Measurements from ENCODE around the gene LCMT1.
"Not testable (repeated sequence)": the region's sequence is repeated elsewhere in the genome, so short reads cannot be mapped to it uniquely, and the experiment has no call there.

LCMT1 gene

GRCh38 chr16:25124503-25124902 lies 13.0 kb downstream of the LCMT1 start:
- no peak overlapping the region for H3K4me3 ChIP-seq (ENCODE audit: low read depth in 1 of 2, low read length in 2 of 2)
- H3K36me3 ChIP-seq (ENCODE audit: control insufficient read depth in 1 of 2, insufficient read depth in 2 of 2, low read length in 2 of 2) = peaks cover 2 to 3% of the 10 kb centered on the region in 2 donors
- H3K9me3 ChIP-seq (ENCODE audit: control insufficient read depth in 1 of 2, low read length in 2 of 2) = no peaks in the 10 kb centered on the region
- no peak overlapping the region for H3K27ac ChIP-seq (ENCODE audit: low read length)
- H3K4me1 ChIP-seq (ENCODE audit: control insufficient read depth in 1 of 2, insufficient read depth in 2 of 2, low read length in 2 of 2) = no peaks in the 10 kb centered on the region
- no peaks in the 10 kb centered on the region for H3K27me3 ChIP-seq (ENCODE audit: low read depth, low read length)

GRCh38 chr16:25126086-25126666 lies 14.6 kb downstream of the LCMT1 start:
- H3K27me3 ChIP-seq (ENCODE audit: low read depth, low read length); H3K9me3 ChIP-seq (ENCODE audit: control insufficient read depth in 1 of 2, low read length in 2 of 2); H3K4me1 ChIP-seq (ENCODE audit: control insufficient read depth in 1 of 2, insufficient read depth in 2 of 2, low read length in 2 of 2); H3K4me3 ChIP-seq (ENCODE audit: low read depth in 1 of 2, low read length in 2 of 2); H3K36me3 ChIP-seq (ENCODE audit: control insufficient read depth in 1 of 2, insufficient read depth in 2 of 2, low read length in 2 of 2); H3K27ac ChIP-seq (ENCODE audit: low read length): not testable (repeated sequence)

DNA sequence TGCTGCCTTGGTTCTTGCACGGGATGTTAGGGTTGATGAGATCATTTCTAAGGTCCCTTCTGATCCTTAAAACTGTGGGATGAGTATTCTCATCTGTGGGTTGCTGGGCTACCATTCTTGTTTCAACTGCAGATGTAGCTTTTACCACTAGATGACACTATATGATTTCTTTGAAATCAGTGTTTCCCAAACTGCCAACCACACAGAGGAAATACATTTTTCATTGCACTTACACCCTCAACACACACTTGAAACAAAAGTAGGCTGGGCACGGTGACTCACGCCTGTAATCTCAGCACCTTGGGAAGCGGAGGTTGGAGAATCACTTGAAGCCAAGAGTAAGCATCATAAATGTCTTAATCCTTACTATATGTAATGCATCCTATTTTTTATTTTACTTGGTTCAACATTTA lies 15.3 kb downstream of the LCMT1 start:
- Histone ChIP-seq H3K36me3 (ENCODE audit: control insufficient read depth in 1 of 2, insufficient read depth in 2 of 2, low read length in 2 of 2) (peaks cover 6 to 9% of the 10 kb centered on the region in 2 donors), H3K4me1 (ENCODE audit: control insufficient read depth in 1 of 2, insufficient read depth in 2 of 2, low read length in 2 of 2) (no peaks in the 10 kb centered on the region), H3K4me3 (ENCODE audit: low read depth in 1 of 2, low read length in 2 of 2) (no peak overlapping the region), H3K9me3 (ENCODE audit: control insufficient read depth in 1 of 2, low read length in 2 of 2) (no peaks in the 10 kb centered on the region), H3K27ac (ENCODE audit: low read length) (no peak overlapping the region), H3K27me3 (ENCODE audit: low read depth, low read length) (no peaks in the 10 kb centered on the region)

- H3K36me3 ChIP-seq (ENCODE audit: control insufficient read depth in 1 of 2, insufficient read depth in 2 of 2, low read length in 2 of 2) = peaks cover 20 to 43% of the 10 kb centered on the region in 2 donors
Measured at GRCh38 chr16:25132751-25133150, 21.2 kb downstream of the LCMT1 start.

DNA sequence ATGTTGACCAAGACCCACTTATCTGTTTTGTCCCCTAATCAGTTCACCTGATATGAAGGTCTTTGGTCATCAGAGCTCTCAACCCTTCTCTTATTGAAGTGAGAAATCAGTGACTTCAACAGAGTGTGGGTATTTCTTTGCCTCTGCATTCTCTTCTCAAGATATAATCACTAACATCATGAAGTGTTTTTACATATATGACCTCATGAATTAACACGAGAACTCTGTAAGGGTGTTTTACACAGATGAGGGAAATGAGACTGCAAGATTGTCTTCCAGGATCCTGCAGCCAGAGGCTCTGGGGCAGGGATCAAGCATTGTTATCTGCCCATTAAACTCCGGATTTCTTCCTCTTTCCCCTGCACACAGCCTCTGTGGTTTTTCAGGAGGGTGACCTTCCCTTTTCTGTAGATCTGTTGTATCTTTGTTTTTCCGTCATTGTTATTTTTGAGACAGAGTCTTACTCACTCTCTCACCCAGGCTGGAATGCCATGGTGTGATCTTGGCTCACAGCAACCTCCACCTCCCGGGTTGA lies 22.7 kb downstream of the LCMT1 start:
- H3K36me3 ChIP-seq (ENCODE audit: control insufficient read depth in 1 of 2, insufficient read depth in 2 of 2, low read length in 2 of 2) = peaks cover 20 to 49% of the 10 kb centered on the region in 2 donors
- no peak overlapping the region for H3K27ac ChIP-seq (ENCODE audit: low read length)
- peaks cover 0 to 5% of the 10 kb centered on the region in 2 donors for H3K4me1 ChIP-seq (ENCODE audit: control insufficient read depth in 1 of 2, insufficient read depth in 2 of 2, low read length in 2 of 2)
- no peaks in the 10 kb centered on the region for H3K27me3 ChIP-seq (ENCODE audit: low read depth, low read length)
- H3K9me3 ChIP-seq (ENCODE audit: control insufficient read depth in 1 of 2, low read length in 2 of 2) = no peaks in the 10 kb centered on the region
- H3K4me3 ChIP-seq (ENCODE audit: low read depth in 1 of 2, low read length in 2 of 2) = no peak overlapping the region

More at GRCh38 chr16:25132751-25133150, 21.2 kb downstream of the LCMT1 start:
- H3K27ac ChIP-seq (ENCODE audit: low read length); H3K4me3 ChIP-seq (ENCODE audit: low read depth in 1 of 2, low read length in 2 of 2); H3K27me3 ChIP-seq (ENCODE audit: low read depth, low read length); H3K4me1 ChIP-seq (ENCODE audit: control insufficient read depth in 1 of 2, insufficient read depth in 2 of 2, low read length in 2 of 2); H3K9me3 ChIP-seq (ENCODE audit: control insufficient read depth in 1 of 2, low read length in 2 of 2): not testable (repeated sequence)

- Histone ChIP-seq H3K4me3 (ENCODE audit: low read depth in 1 of 2, low read length in 2 of 2) (no peak overlapping the region), H3K27ac (ENCODE audit: low read length) (no peak overlapping the region), H3K4me1 (ENCODE audit: control insufficient read depth in 1 of 2, insufficient read depth in 2 of 2, low read length in 2 of 2) (peaks cover 0 to 10% of the 10 kb centered on the region in 2 donors), H3K9me3 (ENCODE audit: control insufficient read depth in 1 of 2, low read length in 2 of 2) (no peaks in the 10 kb centered on the region), H3K36me3 (ENCODE audit: control insufficient read depth in 1 of 2, insufficient read depth in 2 of 2, low read length in 2 of 2) (peaks cover 23 to 49% of the 10 kb centered on the region in 2 donors), H3K27me3 (ENCODE audit: low read depth, low read length) (no peaks in the 10 kb centered on the region)
Measured at GRCh38 chr16:25135254-25135878, 23.8 kb downstream of the LCMT1 start.

DNA sequence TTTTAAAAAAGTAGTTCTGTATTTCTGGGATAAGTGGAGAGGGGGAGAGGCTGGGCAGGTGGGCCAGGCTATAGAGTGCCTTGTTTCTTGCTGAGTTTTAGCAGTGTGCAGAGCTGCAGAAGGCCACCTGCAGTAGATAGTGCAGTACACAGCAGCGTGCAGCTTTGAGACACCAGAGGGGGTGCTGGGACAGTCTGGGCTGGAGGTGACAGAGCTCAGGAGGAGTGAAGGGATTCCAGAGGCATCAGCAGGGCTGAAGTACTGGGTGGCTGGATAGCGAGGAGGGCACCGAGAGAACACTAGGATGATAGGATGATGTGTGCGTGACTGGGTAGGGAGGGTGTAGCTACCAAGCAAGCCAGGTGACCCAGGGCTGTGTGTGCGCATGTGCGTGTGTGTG lies 26.6 kb downstream of the LCMT1 start:
- Histone ChIP-seq H3K27ac (ENCODE audit: low read length) (no peak overlapping the region), H3K27me3 (ENCODE audit: low read depth, low read length) (no peaks in the 10 kb centered on the region), H3K4me1 (ENCODE audit: control insufficient read depth in 1 of 2, insufficient read depth in 2 of 2, low read length in 2 of 2) (peaks cover 0 to 28% of the 10 kb centered on the region in 2 donors), H3K9me3 (ENCODE audit: control insufficient read depth in 1 of 2, low read length in 2 of 2) (no peaks in the 10 kb centered on the region), H3K36me3 (ENCODE audit: control insufficient read depth in 1 of 2, insufficient read depth in 2 of 2, low read length in 2 of 2) (peaks cover 21 to 54% of the 10 kb centered on the region in 2 donors), H3K4me3 (ENCODE audit: low read depth in 1 of 2, low read length in 2 of 2) (no peak overlapping the region)

DNA sequence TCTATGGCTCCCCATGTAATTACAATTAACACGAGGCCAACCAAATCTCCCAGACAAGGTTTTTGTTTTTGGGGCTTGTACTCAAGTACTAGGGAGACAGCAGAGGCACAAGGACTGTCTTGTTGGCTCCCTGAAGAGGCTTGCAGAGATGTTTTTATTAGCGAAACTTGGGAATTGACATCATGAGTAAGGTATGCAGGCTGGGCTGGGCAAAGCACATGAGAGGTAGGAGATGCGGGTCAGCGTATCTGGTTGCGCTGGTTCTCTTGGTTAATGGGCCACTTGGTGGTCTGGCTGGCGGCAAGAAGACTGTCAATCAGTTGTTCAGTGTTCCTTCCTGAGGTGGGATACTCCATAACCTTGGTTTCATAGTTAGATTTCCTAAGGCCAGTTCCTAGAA lies 28.9 kb downstream of the LCMT1 start:
- Histone ChIP-seq H3K4me1 (ENCODE audit: control insufficient read depth in 1 of 2, insufficient read depth in 2 of 2, low read length in 2 of 2) (peaks cover 0 to 23% of the 10 kb centered on the region in 2 donors), H3K4me3 (ENCODE audit: low read depth in 1 of 2, low read length in 2 of 2) (no peak overlapping the region), H3K27ac (ENCODE audit: low read length) (no peak overlapping the region), H3K36me3 (ENCODE audit: control insufficient read depth in 1 of 2, insufficient read depth in 2 of 2, low read length in 2 of 2) (peaks cover 32 to 62% of the 10 kb centered on the region in 2 donors), H3K27me3 (ENCODE audit: low read depth, low read length) (no peaks in the 10 kb centered on the region), H3K9me3 (ENCODE audit: control insufficient read depth in 1 of 2, low read length in 2 of 2) (no peaks in the 10 kb centered on the region)

DNA sequence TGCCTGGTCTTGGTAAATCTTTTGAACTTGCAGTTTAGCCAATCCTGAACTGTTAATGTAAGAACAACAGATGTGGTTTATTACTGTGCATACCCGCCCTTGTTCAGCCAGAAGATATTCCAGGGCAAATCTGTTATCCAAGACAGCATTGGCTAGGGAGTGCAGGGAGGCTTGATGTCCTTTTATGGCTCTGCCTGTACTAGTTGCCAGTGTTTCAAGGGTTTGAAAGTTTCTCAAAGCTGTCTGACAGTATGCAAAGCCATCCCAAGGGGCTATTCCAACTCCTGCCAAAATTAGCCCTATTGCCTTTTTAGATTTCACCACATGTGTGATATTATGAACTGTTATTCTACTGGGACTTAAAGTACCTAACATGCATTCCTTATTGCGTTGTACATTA lies 30.1 kb downstream of the LCMT1 start:
- no peak overlapping the region for H3K4me3 ChIP-seq (ENCODE audit: low read depth in 1 of 2, low read length in 2 of 2)
- no peak overlapping the region for H3K27ac ChIP-seq (ENCODE audit: low read length)
- H3K36me3 ChIP-seq (ENCODE audit: control insufficient read depth in 1 of 2, insufficient read depth in 2 of 2, low read length in 2 of 2) = peaks cover 38 to 67% of the 10 kb centered on the region in 2 donors

DNA sequence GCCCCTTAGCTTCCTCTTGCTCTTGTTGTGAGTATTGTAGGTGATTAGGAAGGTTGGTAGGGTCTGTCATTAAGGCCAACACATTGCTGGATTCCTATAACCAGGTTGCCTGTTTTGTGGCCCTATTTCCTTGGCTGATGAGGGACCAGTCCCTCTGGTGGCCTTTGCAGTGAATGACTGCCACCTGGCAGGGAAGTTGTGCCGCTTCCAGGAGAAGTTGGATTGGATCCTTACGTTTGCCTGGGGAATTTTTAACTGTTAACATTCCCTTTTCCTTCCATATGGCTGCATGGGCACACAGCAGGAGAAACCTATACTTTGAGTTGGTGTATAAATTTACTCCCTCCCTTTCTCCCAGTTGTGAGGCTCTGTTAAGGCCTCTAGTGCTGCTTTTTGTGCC lies 32.4 kb downstream of the LCMT1 start:
- H3K27ac ChIP-seq (ENCODE audit: low read length) = no peak overlapping the region
- H3K4me3 ChIP-seq (ENCODE audit: low read depth in 1 of 2, low read length in 2 of 2) = no peak overlapping the region
- peaks cover 50 to 69% of the 10 kb centered on the region in 2 donors for H3K36me3 ChIP-seq (ENCODE audit: control insufficient read depth in 1 of 2, insufficient read depth in 2 of 2, low read length in 2 of 2)
- no peaks in the 10 kb centered on the region for H3K27me3 ChIP-seq (ENCODE audit: low read depth, low read length)
- no peaks in the 10 kb centered on the region for H3K9me3 ChIP-seq (ENCODE audit: control insufficient read depth in 1 of 2, low read length in 2 of 2)
- H3K4me1 ChIP-seq (ENCODE audit: control insufficient read depth in 1 of 2, insufficient read depth in 2 of 2, low read length in 2 of 2) = peaks cover 0 to 23% of the 10 kb centered on the region in 2 donors

More for the DNA sequence above, 30.1 kb downstream of the LCMT1 start:
- peaks cover 0 to 23% of the 10 kb centered on the region in 2 donors for H3K4me1 ChIP-seq (ENCODE audit: control insufficient read depth in 1 of 2, insufficient read depth in 2 of 2, low read length in 2 of 2)
- H3K9me3 ChIP-seq (ENCODE audit: control insufficient read depth in 1 of 2, low read length in 2 of 2) = no peaks in the 10 kb centered on the region
- no peaks in the 10 kb centered on the region for H3K27me3 ChIP-seq (ENCODE audit: low read depth, low read length)

GRCh38 chr16:25148568-25149215 lies 37.1 kb downstream of the LCMT1 start:
- Histone ChIP-seq H3K4me1 (ENCODE audit: control insufficient read depth in 1 of 2, insufficient read depth in 2 of 2, low read length in 2 of 2) (no peaks in the 10 kb centered on the region), H3K36me3 (ENCODE audit: control insufficient read depth in 1 of 2, insufficient read depth in 2 of 2, low read length in 2 of 2) (peaks cover 47 to 69% of the 10 kb centered on the region in 2 donors), H3K4me3 (ENCODE audit: low read depth in 1 of 2, low read length in 2 of 2) (no peak overlapping the region), H3K27me3 (ENCODE audit: low read depth, low read length) (no peaks in the 10 kb centered on the region), H3K27ac (ENCODE audit: low read length) (no peak overlapping the region), H3K9me3 (ENCODE audit: control insufficient read depth in 1 of 2, low read length in 2 of 2) (no peaks in the 10 kb centered on the region)
